ENCODE data around the gene SLX4IP. TPM values are rescaled to one million over a fixed set of nuclear protein-coding genes. Genes with fewer than 3 reads are reported as not detected.

SLX4IP gene
- total RNA-seq, 1 experiment from 2014 or later, result 11.1 TPM

GRCh38 chr20:10524643-10525042, 89.5 kb downstream of the SLX4IP start (continued):
- TF ChIP-seq, protein P1, sequence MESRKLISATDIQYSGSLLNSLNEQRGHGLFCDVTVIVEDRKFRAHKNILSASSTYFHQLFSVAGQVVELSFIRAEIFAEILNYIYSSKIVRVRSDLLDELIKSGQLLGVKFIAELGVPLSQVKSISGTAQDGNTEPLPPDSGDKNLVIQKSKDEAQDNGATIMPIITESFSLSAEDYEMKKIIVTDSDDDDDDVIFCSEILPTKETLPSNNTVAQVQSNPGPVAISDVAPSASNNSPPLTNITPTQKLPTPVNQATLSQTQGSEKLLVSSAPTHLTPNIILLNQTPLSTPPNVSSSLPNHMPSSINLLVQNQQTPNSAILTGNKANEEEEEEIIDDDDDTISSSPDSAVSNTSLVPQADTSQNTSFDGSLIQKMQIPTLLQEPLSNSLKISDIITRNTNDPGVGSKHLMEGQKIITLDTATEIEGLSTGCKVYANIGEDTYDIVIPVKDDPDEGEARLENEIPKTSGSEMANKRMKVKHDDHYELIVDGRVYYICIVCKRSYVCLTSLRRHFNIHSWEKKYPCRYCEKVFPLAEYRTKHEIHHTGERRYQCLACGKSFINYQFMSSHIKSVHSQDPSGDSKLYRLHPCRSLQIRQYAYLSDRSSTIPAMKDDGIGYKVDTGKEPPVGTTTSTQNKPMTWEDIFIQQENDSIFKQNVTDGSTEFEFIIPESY (IDR thresholded peaks at IDR 0.05; ENCODE audit: extremely low read depth, insufficient replicate concordance, low read length), result no peak
- TF ChIP-seq SRF (IDR thresholded peaks at IDR 0.05; ENCODE audit: low read depth) (no peak), POLR2AphosphoS5 (IDR thresholded peaks at IDR 0.05; ENCODE audit: low read depth, low read length) (no peak), YY1 (IDR thresholded peaks at IDR 0.05; ENCODE audit: extremely low read depth, insufficient replicate concordance, low read depth, low read length) (no peak), CEBPB (IDR thresholded peaks at IDR 0.05; ENCODE audit: low read depth) (peak; percentile 42; the same call in 1 of the 2 replicates), TCF7L2 (IDR thresholded peaks at IDR 0.05; ENCODE audit: borderline replicate concordance, extremely low read depth, insufficient read depth, insufficient read length) (no peak), RAD21 (IDR thresholded peaks at IDR 0.05; ENCODE audit: low read depth) (no peak), EZH2phosphoT487 (IDR thresholded peaks at IDR 0.05; ENCODE audit: borderline replicate concordance) (no peak), POLR2A (IDR thresholded peaks at IDR 0.05; ENCODE audit: borderline replicate concordance, extremely low read depth, insufficient read depth, insufficient read length) (no peak), EGR1 (IDR thresholded peaks at IDR 0.05; ENCODE audit: low read depth) (no peak), FOSL1 (IDR thresholded peaks at IDR 0.05; ENCODE audit: low read depth) (peak; percentile 64; the same call in 1 of the 2 replicates)
- TF ChIP-seq, protein P2, sequence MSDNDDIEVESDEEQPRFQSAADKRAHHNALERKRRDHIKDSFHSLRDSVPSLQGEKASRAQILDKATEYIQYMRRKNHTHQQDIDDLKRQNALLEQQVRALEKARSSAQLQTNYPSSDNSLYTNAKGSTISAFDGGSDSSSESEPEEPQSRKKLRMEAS (IDR thresholded peaks at IDR 0.05), result 0 out of 2 replicates have a peak, but pooled peaks have one; percentile 24
- TF ChIP-seq, protein P3, sequence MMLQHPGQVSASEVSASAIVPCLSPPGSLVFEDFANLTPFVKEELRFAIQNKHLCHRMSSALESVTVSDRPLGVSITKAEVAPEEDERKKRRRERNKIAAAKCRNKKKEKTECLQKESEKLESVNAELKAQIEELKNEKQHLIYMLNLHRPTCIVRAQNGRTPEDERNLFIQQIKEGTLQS (IDR thresholded peaks at IDR 0.05), result no peak

DNA sequence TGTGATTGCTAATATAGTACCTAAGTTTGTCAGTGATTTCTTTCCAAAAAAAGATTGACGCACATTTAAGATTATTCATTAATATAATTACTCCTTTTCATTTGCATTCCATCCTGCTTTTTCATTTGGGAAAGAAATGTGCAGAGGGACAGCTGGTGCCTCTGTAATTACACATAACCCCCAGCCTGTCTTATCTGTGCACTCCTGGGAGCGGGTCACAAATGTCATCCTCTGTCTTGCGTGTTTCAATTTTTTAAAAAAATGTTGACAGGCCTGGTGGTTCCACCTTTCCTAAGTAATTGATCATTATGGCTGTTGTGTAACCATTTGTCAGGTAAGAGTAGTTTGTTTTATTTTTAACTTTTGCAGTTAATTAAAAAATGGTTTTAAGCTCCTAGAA, 92.7 kb downstream of the SLX4IP start:
- no peaks in the 10 kb centered on the region for H3K9me2 ChIP-seq (ENCODE audit: insufficient read depth)
- H3K9me3 ChIP-seq (ENCODE audit: control insufficient read depth in 1 of 2, insufficient read depth in 1 of 2, low read depth in 1 of 2, low read length in 2 of 2), result no peaks in the 10 kb centered on the region
- H4K20me1 ChIP-seq (ENCODE audit: insufficient read depth), result no peaks in the 10 kb centered on the region
- no peak overlapping the region for H3K4me2 ChIP-seq (ENCODE audit: low read length)
- ChIA-PET POLR2A (no interaction called here), CTCF (interaction anchor here (1.0 kb wide), 1 partner anchor 10 kb away, joined by 3 read pairs; no protein-coding TSS in a partner anchor), RAD21 (ENCODE audit: low non-redundant PET in 1 of 2, low total read pairs in 2 of 2, uncharacterized antibody in 2 of 2, unreplicated experiment in 2 of 2) (no interaction called here)
- H3K9ac ChIP-seq (ENCODE audit: low read length), result no peak overlapping the region
- H3K79me2 ChIP-seq (ENCODE audit: insufficient read depth, low read length), result no peaks in the 10 kb centered on the region
- H3K27ac ChIP-seq (ENCODE audit: low read depth, low read length), result no peak overlapping the region
- H2AFZ ChIP-seq (ENCODE audit: low read depth, low read length, poor library complexity, severe bottlenecking), result no peak overlapping the region
- no peak overlapping the region for H3K4me3 ChIP-seq (replicated peaks in 1 of 2; ENCODE audit: low read depth in 1 of 2, low read length in 2 of 2)
- H3K36me3 ChIP-seq (ENCODE audit: control insufficient read depth in 1 of 2, insufficient read depth in 2 of 2, low read length in 2 of 2), result no peaks in the 10 kb centered on the region
- peaks cover 29 to 35% of the 10 kb centered on the region in 2 experiments for H3K4me1 ChIP-seq (ENCODE audit: control insufficient read depth in 1 of 2, insufficient read depth in 2 of 2, low read length in 2 of 2)
- DNase-seq (ENCODE audit: low read depth, low spot score) (no peak), ATAC-seq (no peak)
- H3K27me3 ChIP-seq (ENCODE audit: insufficient read depth, low read length), result no peaks in the 10 kb centered on the region
- intact Hi-C loops (cut with micrococcal nuclease), result no loop called here
- no TSS peak for BruUV-seq (replicated peaks)
- TF ChIP-seq FOSL1 (IDR thresholded peaks at IDR 0.05; ENCODE audit: low read depth) (no peak), POLR2A (IDR thresholded peaks at IDR 0.05; ENCODE audit: borderline replicate concordance, extremely low read depth, insufficient read depth, insufficient read length) (no peak), ZNF274 (IDR thresholded peaks at IDR 0.05; ENCODE audit: low read depth, low read length) (no peak), TCF7L2 (IDR thresholded peaks at IDR 0.05; ENCODE audit: borderline replicate concordance, extremely low read depth, insufficient read depth, insufficient read length) (no peak), CTCF (IDR thresholded peaks at IDR 0.05 in 2 of 3, conservative IDR thresholded peaks at IDR 0.05 in 1 of 3; ENCODE audit: borderline replicate concordance in 1 of 3, insufficient read depth in 1 of 3, low read depth in 2 of 3, low read length in 2 of 3) (no peak), EGR1 (IDR thresholded peaks at IDR 0.05; ENCODE audit: low read depth) (no peak), RAD21 (IDR thresholded peaks at IDR 0.05; ENCODE audit: low read depth) (no peak), EZH2 (IDR thresholded peaks at IDR 0.05) (no peak)
- TF ChIP-seq, protein P1 (IDR thresholded peaks at IDR 0.05; ENCODE audit: extremely low read depth, insufficient replicate concordance, low read length), result no peak

Data from HCT116 (cell line).